NCI-H2029 (cell line): ENCODE measurements around the gene ITPK1.

Experiments used
- DNase-seq: peaks from one replicate; lab custom pipeline; 2025; lab: John Stamatoyannopoulos, UW

Gene ITPK1

DNA sequence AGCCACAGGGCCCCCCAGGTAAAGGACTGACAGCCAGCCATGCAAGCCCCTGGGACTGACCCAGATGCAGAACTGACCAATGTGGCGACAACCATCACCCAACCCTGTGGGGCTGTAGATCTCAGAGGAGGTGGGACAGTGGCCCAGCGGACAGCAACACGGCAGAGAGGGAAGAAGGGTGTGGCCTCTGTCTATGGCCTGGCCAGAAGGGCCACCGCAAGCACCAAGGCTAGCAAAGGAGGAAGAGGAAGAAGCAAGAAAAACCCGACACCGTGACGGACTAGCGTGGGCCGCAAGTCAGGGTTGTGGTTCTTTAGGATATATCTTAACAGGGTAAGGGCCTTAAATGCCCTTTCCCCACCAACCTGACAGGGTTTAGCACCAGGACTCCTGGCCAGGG lies 71.2 kb downstream of the ITPK1 start:
- no peak for DNase-seq

DNA sequence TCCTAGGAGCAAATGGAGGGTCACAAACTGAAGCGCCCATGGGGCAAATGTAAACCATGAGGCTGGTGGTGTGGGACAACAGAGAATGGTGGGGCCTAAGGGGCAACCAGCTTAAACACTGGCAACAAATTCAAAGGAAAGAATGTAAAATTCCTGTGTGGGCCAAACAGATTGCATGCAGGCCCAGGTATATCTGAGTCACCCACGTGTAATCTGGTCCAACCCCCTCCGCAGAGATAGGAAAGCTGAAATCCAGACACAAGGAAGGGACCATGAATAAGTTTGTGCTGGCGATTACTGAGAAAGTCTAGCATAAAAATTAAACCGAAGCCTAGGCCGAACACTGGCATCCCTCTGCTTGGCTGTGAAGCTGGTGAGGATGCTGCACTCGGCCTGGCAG lies 71.6 kb downstream of the ITPK1 start:
- DNase-seq, result no peak

DNA sequence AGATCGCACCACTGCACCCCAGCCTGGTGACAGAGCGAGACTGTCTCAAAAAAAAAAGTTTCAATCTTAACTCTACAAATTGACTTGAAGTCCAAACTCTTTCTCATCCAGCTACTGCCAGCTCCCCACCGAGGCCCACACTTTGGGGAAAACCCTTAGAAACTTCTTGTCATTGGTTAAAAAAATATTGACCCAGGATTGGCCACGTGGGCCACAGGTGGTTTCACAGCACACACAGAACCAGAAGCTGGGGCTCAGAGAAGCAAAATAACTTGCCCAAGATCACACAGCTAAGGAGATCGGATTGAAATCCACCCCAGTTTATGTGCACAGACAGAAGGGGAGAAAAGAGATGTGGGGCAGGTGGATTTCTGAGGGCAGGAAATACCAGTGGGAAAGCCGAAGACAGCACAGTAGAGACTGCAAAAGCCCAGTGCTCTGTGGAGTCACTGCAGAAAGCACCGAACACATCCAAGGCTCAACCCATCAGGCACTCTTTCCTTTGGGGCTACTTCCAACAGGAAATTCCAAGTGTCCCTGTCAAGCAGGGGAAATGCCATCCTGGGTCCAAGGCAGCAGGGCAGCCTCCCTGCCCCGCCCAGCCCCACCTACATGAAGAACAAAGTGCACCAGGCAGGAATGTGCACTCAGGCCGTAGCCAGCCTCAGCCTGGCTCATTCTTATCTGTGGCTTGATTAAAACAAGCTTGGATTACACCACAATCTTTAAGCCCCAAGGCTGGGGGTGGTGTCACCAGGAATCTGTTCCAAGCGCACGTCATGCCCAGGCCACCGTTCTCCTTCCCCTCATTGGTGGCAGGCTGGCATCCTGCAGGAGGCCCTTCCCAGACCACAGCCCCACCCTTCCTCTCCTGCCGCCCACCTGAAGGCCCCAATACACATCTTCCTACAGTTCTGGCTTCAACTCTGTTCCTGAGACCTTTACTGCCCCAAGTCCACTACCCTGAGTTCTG lies 72.5 kb downstream of the ITPK1 start:
- DNase-seq, result no peak

DNA sequence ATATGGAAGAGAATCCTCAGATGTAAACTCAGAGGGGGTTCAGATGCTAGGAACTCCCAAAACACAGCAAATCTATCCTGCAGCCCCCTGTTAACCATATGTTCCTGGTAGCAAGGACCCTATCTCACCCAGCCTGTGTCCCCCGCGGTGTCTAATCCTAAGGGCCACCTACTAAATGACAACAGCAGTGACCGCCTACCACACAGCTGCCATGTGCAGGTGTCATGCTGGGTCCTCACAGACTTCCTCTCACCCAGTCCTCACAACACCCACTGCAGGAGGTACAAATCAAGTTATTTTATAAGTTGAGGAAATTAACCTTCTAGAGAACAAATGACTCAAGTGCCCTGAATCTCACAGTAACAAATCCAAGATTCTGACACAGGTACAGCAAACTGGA lies 73.9 kb downstream of the ITPK1 start:
- DNase-seq, result no peak

DNA sequence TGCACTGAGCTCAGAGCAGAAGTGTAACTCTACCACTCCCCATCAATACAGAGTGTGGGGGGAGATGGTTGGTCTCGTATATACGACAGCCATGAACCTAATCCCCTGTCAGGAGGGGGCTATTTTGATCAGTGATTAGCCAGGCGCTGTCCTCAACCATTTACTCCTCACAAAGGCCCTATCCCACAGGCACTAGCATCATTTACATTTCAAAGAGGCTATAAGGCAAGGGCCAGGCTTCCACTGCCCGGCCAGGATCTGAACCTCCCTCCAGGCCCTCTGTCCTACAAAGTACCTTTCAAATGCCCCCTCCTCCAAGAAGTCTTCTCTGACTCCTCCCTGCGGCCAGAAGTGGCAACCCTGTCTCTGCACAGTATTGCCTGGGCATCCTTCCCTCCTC lies 74.7 kb downstream of the ITPK1 start:
- DNase-seq, result no peak

DNA sequence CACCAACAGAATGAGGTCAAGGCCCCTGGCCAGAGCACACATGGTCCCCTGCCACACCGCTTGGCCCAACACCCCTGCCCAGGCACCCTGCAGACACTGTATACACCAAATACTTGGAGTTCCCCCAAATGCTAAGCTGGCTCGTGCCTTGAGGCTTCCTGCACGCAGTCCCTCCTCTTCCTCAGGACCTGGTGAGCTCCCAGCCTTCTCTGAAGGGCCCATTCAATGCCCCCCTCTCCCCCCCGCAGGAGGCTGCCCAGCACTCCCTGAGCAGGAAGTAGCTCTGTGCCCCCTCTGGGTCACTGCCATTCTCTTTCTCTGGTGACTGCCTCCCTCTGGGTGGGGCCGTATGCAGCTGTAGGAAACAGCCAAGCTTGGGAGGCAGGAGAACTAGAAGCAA lies 75.3 kb downstream of the ITPK1 start:
- DNase-seq, result no peak

DNA sequence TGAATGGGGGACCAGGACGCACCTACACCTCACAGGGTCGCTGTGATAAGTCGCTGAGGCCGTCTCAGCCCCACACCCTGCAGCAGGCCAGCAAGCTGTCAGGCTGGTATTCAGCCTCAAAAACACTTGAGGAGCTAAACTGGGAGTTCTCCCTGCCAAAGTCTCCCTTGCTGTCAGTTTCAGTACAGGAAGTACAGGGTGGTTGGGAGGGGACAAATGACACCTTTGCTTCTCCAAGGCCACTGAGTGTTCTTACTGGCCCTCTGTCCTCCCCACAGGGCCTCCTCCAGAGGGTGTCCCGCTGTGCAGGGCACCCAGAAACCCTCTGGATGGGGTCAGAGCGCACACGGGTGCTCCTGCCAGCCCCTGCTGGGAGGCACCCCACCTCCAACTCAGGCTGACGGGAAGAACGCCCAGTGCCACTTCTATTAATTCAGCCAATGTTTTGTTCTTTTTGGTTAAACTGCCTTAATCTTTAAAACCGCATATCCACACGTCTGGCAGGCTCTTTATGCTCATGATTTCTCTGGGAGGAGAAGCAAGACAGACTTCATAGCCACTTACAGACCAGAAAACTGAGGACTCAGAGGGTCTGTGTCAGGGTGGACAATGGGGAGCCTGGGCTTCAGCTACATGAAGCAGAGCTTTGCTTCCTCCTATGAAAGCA lies 75.9 kb downstream of the ITPK1 start:
- DNase-seq, result no peak

DNA sequence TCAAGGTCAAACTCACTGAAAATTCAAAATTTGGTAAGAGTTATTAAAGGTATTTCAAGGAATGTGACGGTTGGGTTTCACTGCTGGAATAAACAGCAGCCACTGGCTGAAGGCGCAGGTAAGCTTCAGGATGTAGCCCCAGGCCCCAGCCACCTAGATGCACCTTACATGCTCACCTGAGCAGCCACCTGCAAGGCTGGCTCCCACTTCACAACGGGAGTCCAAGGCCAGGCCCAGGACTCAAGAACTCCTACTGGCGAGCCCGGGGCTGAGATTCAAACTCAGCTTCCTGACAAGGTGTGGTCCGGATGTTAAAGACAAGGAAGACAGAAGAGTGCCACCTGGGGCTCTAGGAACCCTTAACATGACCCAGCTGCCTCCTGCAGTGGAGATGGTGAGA lies 78.4 kb downstream of the ITPK1 start:
- no peak for DNase-seq

DNA sequence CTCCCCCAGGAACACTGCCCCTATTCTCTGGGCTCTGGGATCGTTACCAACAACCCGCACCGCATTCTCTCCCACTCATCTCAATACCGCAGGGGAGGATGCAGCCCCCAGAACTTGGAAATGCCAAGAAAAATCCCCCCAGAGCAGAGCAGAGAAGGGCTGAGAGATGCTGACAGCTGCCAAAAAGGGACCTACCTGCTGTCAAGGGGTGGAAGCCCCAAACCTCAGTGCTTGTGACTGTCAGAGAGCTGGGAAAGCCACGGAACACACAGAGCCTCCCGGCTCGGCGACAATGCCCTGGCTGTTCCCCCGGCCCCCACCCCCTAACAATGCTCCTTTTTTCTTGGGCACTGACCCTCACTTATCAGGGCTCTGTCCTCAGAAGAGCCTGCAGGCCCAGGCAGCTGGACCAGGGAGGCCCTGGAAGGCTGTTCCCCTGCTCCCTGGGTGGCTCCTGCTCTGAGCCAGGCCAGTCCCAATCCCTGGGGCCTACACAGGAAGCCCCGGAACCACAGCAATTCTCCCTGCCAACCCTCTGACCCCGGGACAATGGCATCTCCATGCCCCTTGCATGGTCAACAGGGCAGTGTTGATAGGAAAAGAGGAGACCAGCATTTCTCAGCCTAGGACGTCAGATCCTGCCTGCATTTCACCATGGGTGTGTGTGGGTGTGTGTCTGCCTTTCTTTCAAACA lies 78.9 kb downstream of the ITPK1 start:
- no peak for DNase-seq

DNA sequence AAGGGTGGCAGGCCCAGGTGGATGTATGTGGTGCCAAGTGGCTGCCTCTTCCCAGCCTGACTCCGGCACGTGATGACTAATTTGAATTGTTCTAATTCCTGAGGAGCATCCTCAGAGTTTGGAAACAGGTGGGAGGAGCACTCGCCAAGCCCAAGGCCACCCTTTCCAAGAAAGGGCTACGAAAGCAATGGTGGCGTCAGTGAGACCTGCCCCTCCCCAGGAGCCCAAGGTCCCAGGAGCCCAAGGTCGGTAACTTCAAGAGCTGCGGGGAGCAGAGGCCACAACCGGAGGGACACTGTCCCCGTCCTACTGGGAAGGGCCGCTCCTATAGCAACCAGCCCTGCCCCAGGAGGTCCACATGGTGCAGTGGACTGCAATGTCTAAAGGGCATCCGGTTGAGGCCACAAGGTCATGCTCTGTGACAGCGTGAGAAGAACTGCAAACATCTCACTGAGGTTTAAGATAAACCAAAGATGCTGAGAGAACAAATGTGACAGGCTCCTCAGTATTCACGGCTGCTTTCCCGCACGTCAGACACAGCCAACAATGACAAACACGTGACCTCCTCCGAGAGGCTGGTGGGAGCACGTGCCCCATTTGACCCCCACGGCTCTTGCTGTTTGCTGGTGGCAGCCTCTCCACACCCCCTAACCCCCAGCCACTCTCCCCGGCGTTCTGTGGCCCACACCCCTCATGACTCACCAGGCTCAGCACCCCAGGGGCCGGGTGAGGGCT lies 79.6 kb downstream of the ITPK1 start:
- DNase-seq, result no peak

DNA sequence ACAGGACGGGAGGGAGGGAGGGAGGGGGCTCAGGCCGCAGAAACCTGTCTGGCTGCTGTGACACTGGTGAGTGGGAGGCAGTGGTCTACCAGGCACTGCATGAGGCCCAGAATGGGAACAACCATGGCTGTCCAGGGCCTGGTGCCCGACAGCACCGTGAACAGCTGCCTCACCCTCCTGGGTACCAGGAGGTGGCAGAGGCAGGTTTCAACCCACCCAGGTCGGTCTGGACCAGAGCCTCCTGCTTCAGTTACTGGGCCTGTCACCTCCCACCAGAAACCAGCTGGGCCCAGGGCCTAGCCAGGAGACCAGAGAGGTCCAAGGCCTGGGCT lies 80.2 kb downstream of the ITPK1 start:
- no peak for DNase-seq

DNA sequence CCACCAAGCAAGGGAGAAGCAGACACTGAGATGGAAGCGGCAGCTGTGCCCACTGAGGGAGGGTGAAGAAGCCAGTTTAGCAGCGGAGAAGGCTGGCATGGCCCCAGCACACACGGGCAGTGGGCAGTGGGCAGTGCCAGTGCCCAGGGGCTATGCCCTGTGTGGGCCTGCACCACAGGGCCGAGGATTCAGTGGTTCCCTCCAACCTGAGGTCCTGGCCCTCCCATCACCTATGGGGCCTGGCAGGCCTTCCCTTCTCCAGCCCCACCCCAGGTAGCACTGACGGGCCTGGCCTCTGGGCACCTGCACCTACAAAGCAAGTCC lies 81.1 kb downstream of the ITPK1 start:
- DNase-seq, result no peak

DNA sequence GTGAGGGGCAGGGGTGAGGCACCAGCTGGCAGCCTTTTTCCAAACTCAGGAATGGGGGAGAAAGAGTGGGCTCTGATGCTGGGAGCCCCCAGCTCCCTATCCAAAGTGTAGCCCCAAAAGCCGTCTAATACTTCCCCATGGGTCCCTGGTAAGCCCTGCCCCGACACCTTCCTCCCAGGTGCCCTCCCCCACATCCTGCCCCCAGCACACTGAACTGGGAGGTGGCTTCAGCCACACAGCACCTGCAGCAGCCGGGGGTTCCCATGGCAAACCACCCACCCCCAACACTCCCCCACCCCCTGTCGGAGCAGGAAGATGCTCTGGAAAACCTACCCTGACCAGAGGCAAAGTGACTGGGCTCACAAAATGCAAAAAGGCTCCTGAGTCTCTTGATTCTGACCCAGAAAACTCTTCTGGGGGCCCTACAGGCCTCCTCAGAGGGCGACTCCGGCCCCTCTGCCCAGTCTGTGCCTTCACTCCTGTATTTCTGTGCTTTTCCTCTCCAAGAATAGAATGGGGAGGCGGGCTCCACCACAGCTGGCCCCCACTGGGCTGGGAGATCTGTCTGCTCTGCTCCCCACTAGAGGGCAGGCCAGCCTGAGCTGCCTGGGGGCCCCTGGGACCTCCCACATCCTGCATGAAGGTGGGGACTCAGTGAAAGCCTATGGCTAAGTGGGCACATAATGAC lies 81.6 kb downstream of the ITPK1 start:
- no peak for DNase-seq

DNA sequence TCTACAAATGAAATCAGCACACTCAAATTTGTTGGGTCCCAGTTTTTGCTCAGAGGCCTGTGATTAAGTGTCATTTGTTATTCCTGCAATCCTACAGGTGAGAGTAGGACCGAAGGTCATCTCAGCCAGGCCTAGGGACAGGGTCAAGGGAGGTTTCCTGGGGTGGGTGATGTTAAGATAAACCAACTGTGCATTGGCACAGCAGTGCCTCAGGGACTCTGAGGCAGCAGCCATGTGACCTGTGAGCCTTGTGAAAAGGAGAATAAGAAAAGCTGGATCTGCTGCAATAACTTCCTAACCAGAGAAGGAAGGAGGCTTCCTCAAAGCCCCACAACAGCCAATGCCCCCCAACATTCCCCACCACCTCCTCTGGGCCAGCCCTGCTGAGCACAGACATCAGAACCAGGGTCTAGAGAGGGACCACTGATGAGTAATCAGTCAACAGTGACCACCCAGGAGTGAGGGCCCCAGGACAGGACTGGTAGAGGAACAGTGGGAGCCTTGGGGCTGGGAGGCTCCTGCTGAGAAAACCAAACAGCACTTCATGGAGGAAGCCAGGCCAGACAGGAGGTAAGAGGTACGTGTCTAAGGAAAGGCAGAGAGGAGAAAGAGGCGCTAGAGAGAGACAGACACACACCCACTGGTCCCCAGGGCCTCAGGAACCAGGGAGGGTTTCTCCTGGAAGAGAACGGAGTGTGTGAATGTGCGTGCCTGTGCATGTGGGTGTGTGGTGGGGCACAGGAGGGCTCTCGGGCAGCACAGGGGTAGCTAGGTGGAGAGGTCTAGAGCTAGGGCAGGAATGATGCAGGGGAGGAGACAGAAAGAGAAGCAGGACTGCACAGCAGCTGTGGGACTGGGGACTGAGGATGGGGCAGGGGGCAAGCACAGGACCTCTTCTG lies 82.4 kb downstream of the ITPK1 start:
- no peak for DNase-seq

DNA sequence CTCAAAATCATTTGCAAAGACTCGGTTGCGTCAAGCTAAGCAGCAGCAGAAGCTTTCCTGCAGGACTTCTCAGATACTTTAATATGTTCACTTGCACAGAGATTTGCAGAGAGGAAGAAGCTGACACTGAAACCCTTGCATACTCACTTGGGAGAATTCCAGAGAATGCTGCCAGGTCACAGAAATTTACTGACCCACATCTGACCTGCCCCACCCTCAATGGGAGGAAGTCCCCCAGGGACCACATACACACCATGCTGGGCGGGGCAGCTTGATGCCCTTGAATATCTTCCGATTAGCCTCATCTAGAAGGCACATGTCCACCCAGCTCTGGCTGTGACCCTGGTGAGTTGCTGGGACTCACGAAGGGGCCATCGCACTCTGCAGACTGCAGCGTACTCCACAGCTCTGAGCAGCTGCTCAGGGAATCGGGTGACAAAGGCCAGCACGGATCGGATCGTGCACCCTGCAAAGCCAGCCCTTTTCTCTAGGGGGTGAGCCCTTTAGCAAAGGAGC lies 83.2 kb downstream of the ITPK1 start:
- no peak for DNase-seq

DNA sequence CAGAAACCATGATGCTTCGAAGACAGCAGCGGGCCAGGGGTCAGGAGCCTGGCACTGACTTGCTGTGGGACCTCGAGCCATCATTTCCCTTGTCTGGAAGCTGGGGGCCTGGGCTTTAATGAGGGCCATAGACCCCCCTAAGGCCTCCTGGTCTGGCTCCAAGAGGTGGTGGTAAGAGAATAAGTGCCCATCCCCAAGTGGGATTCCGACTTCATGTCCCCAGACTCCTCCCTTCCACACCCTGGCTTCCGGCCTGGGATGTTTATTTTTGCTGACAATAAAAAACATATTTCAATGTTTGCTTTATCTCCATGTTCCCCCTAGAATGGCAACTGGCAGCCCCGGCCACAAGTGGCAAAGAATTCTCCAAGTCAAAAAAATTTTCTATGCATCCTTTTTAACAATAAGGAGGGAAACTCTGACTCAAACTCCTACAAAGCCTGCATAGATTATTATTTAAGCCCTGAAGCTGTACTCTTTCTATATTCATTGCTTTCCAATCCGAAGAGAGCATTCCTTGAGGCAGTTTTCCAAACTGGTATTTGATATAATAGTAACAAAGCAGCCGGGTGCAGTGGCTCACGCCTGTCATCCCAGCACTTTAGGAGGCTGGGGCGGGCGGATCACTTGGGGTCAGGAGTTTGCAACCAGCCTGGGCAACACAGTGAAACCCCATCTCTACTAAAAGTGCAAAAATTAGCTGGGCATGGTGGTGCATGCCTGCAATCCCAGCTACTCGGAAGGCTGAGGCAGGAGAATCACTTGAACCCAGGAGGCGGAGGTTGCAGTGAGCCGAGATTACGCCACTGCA lies 84.0 kb downstream of the ITPK1 start:
- no peak for DNase-seq

DNA sequence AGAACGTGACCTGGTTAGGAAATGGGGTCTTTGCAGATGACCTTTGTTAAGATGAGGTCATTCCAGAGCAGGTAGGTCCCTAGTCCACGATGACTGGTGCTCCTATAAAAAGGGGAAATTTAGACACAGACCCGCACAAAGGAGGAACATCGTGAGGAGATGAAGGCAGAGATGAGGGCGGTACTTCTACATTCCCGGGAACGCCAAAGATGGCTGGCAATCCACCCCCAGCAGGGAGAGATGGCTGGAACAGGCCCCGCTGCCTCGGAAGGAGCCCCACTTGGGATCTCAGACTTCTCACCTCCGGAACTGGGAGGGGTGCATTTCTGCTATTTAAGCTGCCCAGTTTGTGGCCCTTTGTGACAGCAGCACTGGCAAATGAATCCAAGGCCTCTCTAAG lies 85.0 kb downstream of the ITPK1 start:
- no peak for DNase-seq

DNA sequence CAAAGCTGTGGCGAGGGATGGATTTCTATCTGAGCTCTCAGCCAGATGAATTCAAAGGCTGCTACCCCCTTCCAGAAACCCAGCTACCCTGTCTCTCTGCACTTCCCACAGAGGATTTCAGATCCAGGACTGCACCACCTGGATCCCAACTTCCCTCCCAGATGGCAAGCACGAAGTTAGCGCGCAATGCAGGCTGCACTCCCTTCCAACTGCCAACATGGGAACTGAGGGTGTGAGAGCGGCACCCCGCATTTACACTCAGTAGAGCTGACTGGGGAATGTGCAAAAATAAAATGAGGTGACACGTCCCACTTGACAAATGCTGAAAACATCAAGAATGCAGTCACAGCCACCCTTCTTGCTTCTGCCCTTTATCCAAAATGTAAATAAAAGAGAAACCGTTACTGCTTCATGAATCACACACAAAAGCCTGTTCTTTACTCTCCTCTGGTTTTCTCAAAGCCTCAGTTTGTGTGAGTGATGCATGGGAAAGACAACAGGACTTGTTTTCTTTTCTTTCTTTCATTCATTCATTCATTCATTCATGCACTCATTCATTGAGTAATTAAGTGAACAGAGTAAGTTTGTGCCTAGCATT lies 85.7 kb downstream of the ITPK1 start:
- no peak for DNase-seq

DNA sequence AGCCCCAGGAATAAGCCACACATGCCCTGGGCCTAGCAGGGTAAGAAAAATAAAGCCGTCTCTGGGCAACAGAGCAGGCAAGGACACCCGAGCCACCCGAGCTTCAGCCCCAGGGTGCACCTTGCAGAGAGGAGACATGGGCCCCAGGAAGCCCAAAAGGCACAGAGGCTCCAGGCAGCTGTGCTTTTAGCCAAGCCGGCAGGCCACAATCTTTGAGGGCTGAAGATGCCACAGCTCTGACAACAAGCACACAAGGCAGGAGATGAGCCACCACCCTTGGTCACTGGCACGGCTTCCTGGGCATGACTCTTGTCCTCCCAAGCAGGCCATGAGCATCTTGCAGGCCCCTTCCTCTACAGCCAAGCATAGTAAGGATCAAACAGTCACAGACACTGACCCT lies 86.3 kb downstream of the ITPK1 start:
- DNase-seq, result no peak
